PFSK-1 (cell line): ENCODE results near the gene S100A13.

Source experiments
- FOXP2 ChIP-seq: optimal IDR thresholded peaks from 2 replicates; pipeline ENCODE3; 2011; ENCODE audit warnings: borderline replicate concordance, control low read depth, inconsistent platforms; ENCODE audit not compliant: insufficient read depth; ENCODE audit errors: extremely low read length, extremely low read depth
- POLR2AphosphoS5 ChIP-seq: IDR thresholded peaks from 2 replicates; pipeline ENCODE4 v1.6.1; 2012; ENCODE audit warnings: low read depth, mild to moderate bottlenecking, control low read depth, low read length, moderate library complexity
- REST ChIP-seq, 2 experiments: IDR thresholded peaks; 2 replicates each; pipeline versions ENCODE4 v1.6.1 to v1.8.0; 2011 to 2012; ENCODE audit warnings: low read depth in 2 of 2, low read length in 2 of 2, control low read depth in 1 of 2, inconsistent platforms in 1 of 2, mild to moderate bottlenecking in 1 of 2, moderate library complexity in 1 of 2; ENCODE audit not compliant: insufficient read depth in 1 of 2
- SIN3A ChIP-seq: IDR thresholded peaks from 2 replicates; pipeline ENCODE4 v1.6.1; 2012; ENCODE audit warnings: mild to moderate bottlenecking, low read length, moderate library complexity, borderline replicate concordance; ENCODE audit not compliant: insufficient read depth
- TAF1 ChIP-seq: IDR thresholded peaks from 2 replicates; pipeline ENCODE4 v1.6.1; 2012; ENCODE audit warnings: low read length, control low read depth, borderline replicate concordance; ENCODE audit not compliant: insufficient read depth

S100A13 gene

GRCh38 chr1:153661111-153661708, 33.9 kb upstream of the S100A13 start:
- TF ChIP-seq SIN3A (no peak), TAF1 (no peak), REST (IDR thresholded peaks at IDR 0.05; ENCODE audit: insufficient read depth in 1 of 2, low read depth in 2 of 2, low read length in 2 of 2) (no peak), POLR2AphosphoS5 (peak; percentile 68), FOXP2 (no peak)

- TF ChIP-seq REST (IDR thresholded peaks at IDR 0.05; ENCODE audit: insufficient read depth in 1 of 2, low read depth in 2 of 2, low read length in 2 of 2), result no peak
These were observed 32.4 kb upstream of the S100A13 start for GRCh38 chr1:153659656-153660055.

GRCh38 chr1:153659175-153659534, 31.9 kb upstream of the S100A13 start:
- TF ChIP-seq REST (IDR thresholded peaks at IDR 0.05; ENCODE audit: insufficient read depth in 1 of 2, low read depth in 2 of 2, low read length in 2 of 2) (no peak), TAF1 (no peak), SIN3A (no peak), POLR2AphosphoS5 (no peak), FOXP2 (no peak)

- TF ChIP-seq POLR2AphosphoS5 (peak; percentile 93), REST (IDR thresholded peaks at IDR 0.05; ENCODE audit: insufficient read depth in 1 of 2, low read depth in 2 of 2, low read length in 2 of 2) (no peak), TAF1 (peak; percentile 57; the same call in 1 of the 2 replicates), FOXP2 (peak; percentile 73), SIN3A (no peak)
These were observed 31.3 kb upstream of the S100A13 start, which contains the start of gene SNAPIN for GRCh38 chr1:153658400-153659174. Gene SNAPIN, plus strand, starts transcription at chr1:153658703. Its CDS starts 41 bp downstream, at chr1:153658744.

GRCh38 chr1:153655333-153655732, 28.0 kb upstream of the S100A13 start:
- no peak for TF ChIP-seq REST (IDR thresholded peaks at IDR 0.05; ENCODE audit: insufficient read depth in 1 of 2, low read depth in 2 of 2, low read length in 2 of 2)
- no peak for TF ChIP-seq SIN3A
- no peak for TF ChIP-seq TAF1
- no peak for TF ChIP-seq FOXP2
- no peak for TF ChIP-seq POLR2AphosphoS5
